ENCODE results near the gene BCAS1.

BCAS1 gene

GRCh38 chr20:54103067-54103761 is 32.8 kb upstream of the BCAS1 start:
- DNase-seq = peak; percentile 11

GRCh38 chr20:54102543-54102942 is 32.1 kb upstream of the BCAS1 start:
- no peak for DNase-seq

GRCh38 chr20:54100563-54100962 is 30.2 kb upstream of the BCAS1 start:
- no peak for DNase-seq

- no peak for DNase-seq
Observed at GRCh38 chr20:54099894-54100293, 29.5 kb upstream of the BCAS1 start.

- no peak for DNase-seq
Observed at GRCh38 chr20:54098047-54098446, 27.7 kb upstream of the BCAS1 start.

- DNase-seq = no peak
Observed at GRCh38 chr20:54097236-54097529, 26.8 kb upstream of the BCAS1 start.

GRCh38 chr20:54095824-54096223 is 25.4 kb upstream of the BCAS1 start:
- DNase-seq = no peak

GRCh38 chr20:54094268-54094580 is 23.8 kb upstream of the BCAS1 start:
- no peak for DNase-seq

- peak; percentile 25 for DNase-seq
Observed at GRCh38 chr20:54093423-54094267, 23.3 kb upstream of the BCAS1 start.

- no peak for DNase-seq
Observed at GRCh38 chr20:54092021-54092420, 21.6 kb upstream of the BCAS1 start.

GRCh38 chr20:54091120-54091480 is 20.7 kb upstream of the BCAS1 start:
- no peak for DNase-seq

GRCh38 chr20:54090230-54091119 is 20.1 kb upstream of the BCAS1 start:
- DNase-seq = no peak

GRCh38 chr20:54088430-54088829 is 18.0 kb upstream of the BCAS1 start:
- DNase-seq = no peak

- no peak for DNase-seq
Observed at GRCh38 chr20:54086507-54087039, 16.2 kb upstream of the BCAS1 start.

GRCh38 chr20:54085910-54086309 is 15.5 kb upstream of the BCAS1 start:
- DNase-seq = no peak

- no peak for DNase-seq
Observed at GRCh38 chr20:54085425-54085824, 15.0 kb upstream of the BCAS1 start.

- no peak for DNase-seq
Observed at GRCh38 chr20:54084727-54085388, 14.5 kb upstream of the BCAS1 start.

GRCh38 chr20:54084193-54084592 is 13.8 kb upstream of the BCAS1 start:
- no peak for DNase-seq

- no peak for DNase-seq
Observed at GRCh38 chr20:54083459-54083858, 13.1 kb upstream of the BCAS1 start.

- no peak for DNase-seq
Observed at GRCh38 chr20:54082100-54082499, 11.7 kb upstream of the BCAS1 start.

GRCh38 chr20:54079652-54080051 is 9.3 kb upstream of the BCAS1 start:
- no peak for DNase-seq

GRCh38 chr20:54078296-54078984 is 8.0 kb upstream of the BCAS1 start:
- DNase-seq = no peak
